ENCODE results near the gene BEX2. TPM values are rescaled to one million over a fixed set of nuclear protein-coding genes. Genes with fewer than 3 reads are reported as not detected.

The BEX2 gene
- total RNA-seq, 1 donor from 2014 or later = 45.4 TPM

- H3K27me3 ChIP-seq = no peaks in the 10 kb centered on the region
- no peaks in the 10 kb centered on the region for H3K9me3 Mint-ChIP-seq
- H4K20me1 ChIP-seq (ENCODE audit: low read depth) = no peaks in the 10 kb centered on the region
- peak overlapping the region; percentile 85 for H3K4me3 Mint-ChIP-seq
- no peak overlapping the region for H3K9ac ChIP-seq
- peak overlapping the region; percentile 69 for H3K4me2 ChIP-seq
- TF ChIP-seq CTCF (IDR thresholded peaks at IDR 0.05) = no peak
- no peak for TF ChIP-seq EZH2phosphoT487 (IDR thresholded peaks at IDR 0.05)
- TF ChIP-seq EZH2 (IDR thresholded peaks at IDR 0.05) = no peak
- no peaks in the 10 kb centered on the region for H3K36me3 Mint-ChIP-seq
- H3K4me3 ChIP-seq = peak overlapping the region; percentile 42
- peaks cover 6% of the 10 kb centered on the region for H3K4me1 ChIP-seq
- H3K79me2 ChIP-seq (ENCODE audit: low read depth) = no peaks in the 10 kb centered on the region
- peak overlapping the region; percentile 45 for H2AFZ ChIP-seq (replicated peaks)
- peaks cover 9% of the 10 kb centered on the region for H3F3A ChIP-seq (ENCODE audit: low read depth)
- peaks cover 32% of the 10 kb centered on the region for H3K4me1 Mint-ChIP-seq
- peak overlapping the region; percentile 5 for H3K27ac ChIP-seq
- no peaks in the 10 kb centered on the region for H3K36me3 ChIP-seq
- H3K9me3 ChIP-seq (ENCODE audit: low read depth) = no peaks in the 10 kb centered on the region
- H3K27me3 Mint-ChIP-seq (ENCODE audit: insufficient read depth, low read depth) = peaks cover 2% of the 10 kb centered on the region
- peak overlapping the region; percentile 47 for H3K27ac Mint-ChIP-seq
- DNase-seq (ENCODE audit: low spot score) = peak; percentile 69
Observed at GRCh38 chrX:103330681-103331288, 20.0 kb upstream of the BEX2 start.

DNA sequence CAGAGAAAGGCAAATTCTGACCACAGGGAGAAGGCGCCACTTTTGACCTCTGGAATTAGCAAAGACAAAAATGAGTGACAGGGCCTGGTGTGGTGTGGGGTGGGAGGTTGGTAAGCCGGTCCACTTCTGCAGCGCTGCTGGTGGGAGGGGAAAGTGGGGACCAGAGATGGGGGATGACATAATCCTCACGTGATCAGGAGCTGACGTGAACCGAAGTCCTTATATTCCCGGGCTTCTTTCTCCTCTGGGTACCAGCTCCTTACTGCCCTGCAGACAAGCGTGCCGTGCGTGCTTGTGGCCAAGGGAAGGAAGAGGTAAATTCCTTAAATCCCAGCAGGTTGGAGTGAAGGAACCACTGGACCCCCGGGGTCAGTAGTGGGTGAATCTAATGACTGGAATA is 19.2 kb upstream of the BEX2 start, which contains the start of gene TCEAL7:
Gene TCEAL7 (plus strand): TSS at position 249 of the 400 bp plus-strand sequence. CDS start 1,165 bp downstream, outside the sequence.
- no peaks in the 10 kb centered on the region for H3K9me3 Mint-ChIP-seq
- peaks cover 6% of the 10 kb centered on the region for H3K4me1 ChIP-seq
- peak within 1 kb of the TSS; percentile 5 for H3K27ac ChIP-seq
- DNase-seq (ENCODE audit: low spot score) = peak; percentile 33
- H3K36me3 Mint-ChIP-seq = no peaks in the 10 kb centered on the region
- peaks cover 9% of the 10 kb centered on the region for H3F3A ChIP-seq (ENCODE audit: low read depth)
- H3K36me3 ChIP-seq = no peaks in the 10 kb centered on the region
- H3K9ac ChIP-seq = no peak within 1 kb of the TSS
- H3K9me3 ChIP-seq (ENCODE audit: low read depth) = no peaks in the 10 kb centered on the region
- peak within 1 kb of the TSS; percentile 47 for H3K27ac Mint-ChIP-seq
- peak within 1 kb of the TSS; percentile 69 for H3K4me2 ChIP-seq
- peaks cover 2% of the 10 kb centered on the region for H3K27me3 Mint-ChIP-seq (ENCODE audit: insufficient read depth, low read depth)
- H4K20me1 ChIP-seq (ENCODE audit: low read depth) = no peaks in the 10 kb centered on the region
- H3K4me3 Mint-ChIP-seq = peak within 1 kb of the TSS; percentile 85
- no peaks in the 10 kb centered on the region for H3K79me2 ChIP-seq (ENCODE audit: low read depth)
- peak within 1 kb of the TSS; percentile 45 for H2AFZ ChIP-seq (replicated peaks)
- no peaks in the 10 kb centered on the region for H3K27me3 ChIP-seq
- TF ChIP-seq EZH2phosphoT487 (IDR thresholded peaks at IDR 0.05) = no peak
- TF ChIP-seq EZH2 (IDR thresholded peaks at IDR 0.05) = no peak
- no peak for TF ChIP-seq CTCF (IDR thresholded peaks at IDR 0.05)
- H3K4me1 Mint-ChIP-seq = peaks cover 32% of the 10 kb centered on the region
- peak within 1 kb of the TSS; percentile 42 for H3K4me3 ChIP-seq

GRCh38 chrX:103311399-103311780 is 600 bp upstream of the BEX2 start:
- Mint-ChIP-seq H3K27ac (no peak overlapping the region), H3K36me3 (no peaks in the 10 kb centered on the region), H3K27me3 (ENCODE audit: insufficient read depth, low read depth) (peaks cover 3% of the 10 kb centered on the region), H3K9me3 (no peaks in the 10 kb centered on the region), H3K4me3 (peak overlapping the region; percentile 91), H3K4me1 (peaks cover 7% of the 10 kb centered on the region)
- no peaks in the 10 kb centered on the region for H3K4me1 ChIP-seq
- H3K27me3 ChIP-seq = no peaks in the 10 kb centered on the region
- no peak for DNase-seq (ENCODE audit: low spot score)
- TF ChIP-seq EZH2phosphoT487 (IDR thresholded peaks at IDR 0.05) (no peak), CTCF (IDR thresholded peaks at IDR 0.05) (no peak)
- no peaks in the 10 kb centered on the region for H3K79me2 ChIP-seq (ENCODE audit: low read depth)
- H3K4me2 ChIP-seq = peak overlapping the region; percentile 82
- peak overlapping the region; percentile 79 for H3K4me3 ChIP-seq
- no peak overlapping the region for H3K27ac ChIP-seq
- H3K9ac ChIP-seq = no peak overlapping the region
- H3F3A ChIP-seq (ENCODE audit: low read depth) = no peaks in the 10 kb centered on the region
- H4K20me1 ChIP-seq (ENCODE audit: low read depth) = no peaks in the 10 kb centered on the region
- no peaks in the 10 kb centered on the region for H3K36me3 ChIP-seq
- peak overlapping the region; percentile 92 for H2AFZ ChIP-seq (replicated peaks)
- peaks cover 6% of the 10 kb centered on the region for H3K9me3 ChIP-seq (ENCODE audit: low read depth)

Measured in neural progenitor cell (in vitro differentiated cells).